HAP-1 (cell line): ENCODE measurements around the gene CCAR1.
"Not testable (repeated sequence)": the region's sequence is repeated elsewhere in the genome, so short reads cannot be mapped to it uniquely, and the experiment has no call there.

ENCODE experiments used
- DNase-seq, 2 experiments: peaks; one replicate each; pipeline ENCODE4 v3.0.0-alpha.2; 2016 to 2020; ENCODE audit warnings: low spot score in 2 of 2
- H3K27me3 ChIP-seq: fragments of 250-450 bp; sonication (Bioruptor Pico); 2 replicates; pipeline ENCODE4 v1.5.1; 2020; ENCODE audit warnings: low read depth, mild to moderate bottlenecking, moderate library complexity
- H3K36me3 ChIP-seq: fragments of 250-450 bp; sonication (Bioruptor Pico); replicated peaks from 2 replicates; pipeline ENCODE4 v1.5.1; 2020; ENCODE audit warnings: mild to moderate bottlenecking
- H3K4me1 ChIP-seq: fragments of 250-450 bp; sonication (Bioruptor Pico); 2 replicates; pipeline ENCODE4 v1.5.1; 2020; ENCODE audit warnings: mild to moderate bottlenecking
- H3K4me3 ChIP-seq: fragments of 250-450 bp; sonication (Bioruptor Pico); 2 replicates; pipeline ENCODE4 v1.5.1; 2020; ENCODE audit warnings: mild to moderate bottlenecking, moderate library complexity
- H3K9me3 ChIP-seq: fragments of 250-450 bp; sonication (Bioruptor Pico); 2 replicates; pipeline ENCODE4 v1.5.1; 2020; ENCODE audit warnings: mild to moderate bottlenecking, moderate library complexity
- in situ Hi-C: fragments of 300-500 bp; cut with MboI; formaldehyde crosslinking; loops from 3 replicates; pipeline ENCODE4 v1.14.3; 2020; ENCODE audit warnings: low sequenced_read_pairs, inconsistent platforms, mixed read lengths

Gene CCAR1

DNA sequence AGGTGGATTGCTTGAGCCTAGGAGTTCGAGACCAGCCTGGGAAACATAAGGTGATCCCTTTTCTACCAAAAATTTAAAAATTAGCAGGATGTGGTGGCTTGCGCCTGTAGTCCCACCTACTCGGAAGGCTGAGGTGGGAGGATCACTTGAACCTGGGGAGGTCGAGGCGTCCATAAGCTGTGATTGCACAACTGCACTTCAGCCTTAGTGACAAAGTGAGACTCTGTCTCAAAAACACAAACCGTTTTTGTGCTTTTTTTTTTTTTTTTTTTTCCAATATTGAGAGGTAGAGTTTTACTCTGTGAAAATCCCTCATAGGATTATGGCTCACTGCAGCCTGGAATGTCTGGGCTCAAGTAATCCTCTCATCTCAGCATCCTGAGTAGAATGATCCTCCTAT lies 14.1 kb downstream of the CCAR1 start:
- in situ Hi-C loops = no loop called here
- Histone ChIP-seq H3K9me3 (no peaks in the 10 kb centered on the region; the same call in 1 of the 2 replicates), H3K4me1 (peaks cover 4% of the 10 kb centered on the region), H3K36me3 (peaks cover 93% of the 10 kb centered on the region), H3K4me3 (no peak overlapping the region), H3K27me3 (no peaks in the 10 kb centered on the region)
- DNase-seq = no peak

GRCh38 chr10:68735739-68736138 lies 14.7 kb downstream of the CCAR1 start:
- H3K36me3 ChIP-seq = peaks cover 94% of the 10 kb centered on the region
- DNase-seq, H3K9me3 ChIP-seq, H3K4me1 ChIP-seq, H3K4me3 ChIP-seq, H3K27me3 ChIP-seq, in situ Hi-C loops: not testable (repeated sequence)

GRCh38 chr10:68740676-68741075 lies 19.6 kb downstream of the CCAR1 start:
- H3K9me3 ChIP-seq, H3K4me1 ChIP-seq, H3K4me3 ChIP-seq, H3K27me3 ChIP-seq, DNase-seq, in situ Hi-C loops: not testable (repeated sequence)
- H3K36me3 ChIP-seq = peaks cover 95% of the 10 kb centered on the region

DNA sequence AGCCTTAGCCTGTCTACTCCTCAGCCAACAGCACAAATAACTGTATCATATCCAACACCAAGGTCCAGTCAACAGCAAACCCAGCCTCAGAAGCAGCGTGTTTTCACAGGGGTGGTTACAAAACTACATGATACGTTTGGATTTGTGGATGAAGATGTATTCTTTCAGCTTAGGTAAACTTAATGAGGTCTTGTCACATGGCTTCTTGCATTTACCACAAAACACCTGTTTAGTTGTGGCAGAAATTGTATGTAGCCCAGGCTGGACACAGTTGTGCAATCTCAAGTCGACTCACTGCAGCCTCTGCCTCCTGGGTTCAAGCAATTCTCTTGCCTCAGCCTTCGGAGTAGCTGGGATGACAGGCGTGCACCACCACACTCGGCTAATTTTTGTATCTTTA lies 21.4 kb downstream of the CCAR1 start:
- DNase-seq = no peak
- no peaks in the 10 kb centered on the region for H3K9me3 ChIP-seq
- in situ Hi-C loops = no loop called here
- peaks cover 4% of the 10 kb centered on the region for H3K4me1 ChIP-seq
- no peak overlapping the region for H3K4me3 ChIP-seq
- H3K36me3 ChIP-seq = peaks cover 92% of the 10 kb centered on the region
- H3K27me3 ChIP-seq = no peaks in the 10 kb centered on the region

- in situ Hi-C loops = no loop called here
- peaks cover 95% of the 10 kb centered on the region for H3K36me3 ChIP-seq
Measured at GRCh38 chr10:68752711-68753350, 31.8 kb downstream of the CCAR1 start.

DNA sequence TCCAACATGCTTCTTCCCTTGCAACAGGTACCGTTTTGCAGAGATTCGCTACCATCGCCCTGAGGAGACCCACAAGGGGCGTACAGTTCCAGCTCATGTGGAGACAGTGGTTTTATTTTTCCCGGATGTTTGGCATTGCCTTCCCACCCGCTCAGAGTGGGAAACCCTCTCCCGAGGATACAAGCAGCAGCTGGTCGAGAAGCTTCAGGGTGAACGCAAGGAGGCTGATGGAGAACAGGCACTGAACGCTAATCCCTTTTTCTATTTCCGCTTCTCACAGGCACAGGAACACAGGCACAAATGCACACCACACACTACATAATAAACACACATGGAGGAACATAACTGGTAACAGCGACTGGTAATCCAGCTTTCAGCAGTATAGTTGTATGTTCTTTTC lies 35.2 kb downstream of the CCAR1 start:
- H3K4me1 ChIP-seq = no peaks in the 10 kb centered on the region
- no peaks in the 10 kb centered on the region for H3K27me3 ChIP-seq
- no peak overlapping the region for H3K4me3 ChIP-seq
- no peaks in the 10 kb centered on the region for H3K9me3 ChIP-seq
- DNase-seq = no peak
- in situ Hi-C loops = no loop called here
- peaks cover 93% of the 10 kb centered on the region for H3K36me3 ChIP-seq

More at GRCh38 chr10:68752711-68753350, 31.8 kb downstream of the CCAR1 start:
- Histone ChIP-seq H3K9me3 (no peaks in the 10 kb centered on the region), H3K4me1 (no peaks in the 10 kb centered on the region), H3K27me3 (no peaks in the 10 kb centered on the region), H3K4me3 (no peak overlapping the region)
- no peak for DNase-seq

GRCh38 chr10:68756766-68757165 lies 35.7 kb downstream of the CCAR1 start:
- Histone ChIP-seq H3K9me3 (no peaks in the 10 kb centered on the region), H3K36me3 (peaks cover 94% of the 10 kb centered on the region), H3K4me1 (no peaks in the 10 kb centered on the region), H3K27me3 (no peaks in the 10 kb centered on the region), H3K4me3 (no peak overlapping the region)
- DNase-seq = no peak
- in situ Hi-C loops = no loop called here

DNA sequence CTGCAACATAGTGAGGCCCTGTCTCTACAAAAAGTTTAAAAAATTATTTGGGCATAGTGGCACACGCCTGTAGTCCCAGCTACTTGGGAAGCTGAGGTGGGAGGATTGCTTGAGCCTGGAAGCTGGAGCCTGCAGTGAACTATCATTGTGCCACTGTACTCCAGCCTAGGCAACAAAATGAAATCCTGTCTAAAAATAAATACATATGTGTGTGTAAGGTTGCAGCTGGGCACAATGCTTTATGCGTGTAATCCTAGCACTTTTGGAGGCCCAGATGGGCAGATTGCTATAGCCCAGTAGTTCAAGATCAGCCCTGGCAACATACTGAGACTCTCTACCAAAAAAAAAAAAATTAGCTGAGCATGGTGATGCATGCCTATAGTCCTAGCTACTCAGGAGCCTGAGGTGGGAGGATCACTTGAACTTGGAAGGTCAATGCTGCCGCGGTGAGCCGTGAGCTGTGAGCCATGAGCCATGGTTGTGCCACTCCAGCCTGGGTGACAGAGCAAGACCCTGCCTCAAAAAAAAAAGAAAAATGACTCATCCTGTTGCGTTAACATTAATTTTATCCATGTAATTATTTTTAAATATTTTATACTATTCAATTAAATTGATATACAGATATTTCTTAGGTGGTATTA lies 38.3 kb downstream of the CCAR1 start:
- Histone ChIP-seq H3K9me3 (no peaks in the 10 kb centered on the region), H3K36me3 (peaks cover 90% of the 10 kb centered on the region), H3K4me1 (no peaks in the 10 kb centered on the region), H3K4me3 (no peak overlapping the region), H3K27me3 (no peaks in the 10 kb centered on the region)
- in situ Hi-C loops = no loop called here
- DNase-seq = no peak

DNA sequence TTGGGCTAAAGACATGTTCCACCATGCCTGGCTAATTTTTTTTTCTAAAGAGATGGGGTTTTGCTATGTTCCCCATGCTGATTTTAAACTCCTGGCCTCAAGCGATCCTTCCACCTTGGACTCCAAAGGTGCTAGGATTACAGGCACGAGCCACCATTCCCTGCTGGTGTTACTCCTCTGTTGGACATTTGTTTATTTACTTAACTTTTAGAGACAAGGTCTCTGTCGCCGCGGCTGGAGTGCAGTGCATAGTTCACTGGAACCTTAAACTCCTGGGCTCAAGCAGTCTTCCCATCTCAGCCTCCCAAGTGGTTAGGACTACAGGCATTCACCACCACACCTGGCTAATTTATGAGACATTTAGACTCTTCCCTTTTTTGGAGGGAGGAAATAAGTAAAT lies 38.9 kb downstream of the CCAR1 start:
- no peaks in the 10 kb centered on the region for H3K9me3 ChIP-seq
- H3K27me3 ChIP-seq = no peaks in the 10 kb centered on the region
- no peak overlapping the region for H3K4me3 ChIP-seq
- no peak for DNase-seq
- H3K36me3 ChIP-seq = peaks cover 89% of the 10 kb centered on the region
- H3K4me1 ChIP-seq = no peaks in the 10 kb centered on the region
- in situ Hi-C loops = loop anchor here (10.0 kb wide), 1 partner anchor 215 kb away; no protein-coding TSS in a partner anchor

DNA sequence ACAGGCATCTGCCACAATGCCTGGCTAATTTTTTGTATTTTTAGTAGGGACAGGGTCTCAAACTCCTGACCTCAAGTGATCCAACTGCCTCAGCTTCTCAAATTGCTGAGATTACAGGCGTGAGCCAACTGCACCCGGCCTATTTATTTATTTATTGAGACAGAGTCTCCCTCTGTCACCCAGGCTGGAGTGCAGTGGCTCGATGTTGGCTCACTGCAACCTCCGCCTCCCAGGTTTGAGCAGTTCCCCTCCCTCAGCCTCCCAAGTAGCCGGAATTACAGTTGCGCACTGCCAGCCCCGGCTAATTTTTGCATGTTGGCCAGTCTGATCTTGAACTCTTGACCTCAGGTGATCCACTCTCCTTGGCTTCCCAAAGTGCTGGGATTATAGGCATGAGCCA lies 46.4 kb downstream of the CCAR1 start:
- not testable (repeated sequence) for H3K27me3 ChIP-seq, H3K4me3 ChIP-seq, DNase-seq, H3K4me1 ChIP-seq, H3K9me3 ChIP-seq
- in situ Hi-C loops = loop anchor here (10.0 kb wide), 1 partner anchor 207 kb away; no protein-coding TSS in a partner anchor
- H3K36me3 ChIP-seq = peaks cover 90% of the 10 kb centered on the region

DNA sequence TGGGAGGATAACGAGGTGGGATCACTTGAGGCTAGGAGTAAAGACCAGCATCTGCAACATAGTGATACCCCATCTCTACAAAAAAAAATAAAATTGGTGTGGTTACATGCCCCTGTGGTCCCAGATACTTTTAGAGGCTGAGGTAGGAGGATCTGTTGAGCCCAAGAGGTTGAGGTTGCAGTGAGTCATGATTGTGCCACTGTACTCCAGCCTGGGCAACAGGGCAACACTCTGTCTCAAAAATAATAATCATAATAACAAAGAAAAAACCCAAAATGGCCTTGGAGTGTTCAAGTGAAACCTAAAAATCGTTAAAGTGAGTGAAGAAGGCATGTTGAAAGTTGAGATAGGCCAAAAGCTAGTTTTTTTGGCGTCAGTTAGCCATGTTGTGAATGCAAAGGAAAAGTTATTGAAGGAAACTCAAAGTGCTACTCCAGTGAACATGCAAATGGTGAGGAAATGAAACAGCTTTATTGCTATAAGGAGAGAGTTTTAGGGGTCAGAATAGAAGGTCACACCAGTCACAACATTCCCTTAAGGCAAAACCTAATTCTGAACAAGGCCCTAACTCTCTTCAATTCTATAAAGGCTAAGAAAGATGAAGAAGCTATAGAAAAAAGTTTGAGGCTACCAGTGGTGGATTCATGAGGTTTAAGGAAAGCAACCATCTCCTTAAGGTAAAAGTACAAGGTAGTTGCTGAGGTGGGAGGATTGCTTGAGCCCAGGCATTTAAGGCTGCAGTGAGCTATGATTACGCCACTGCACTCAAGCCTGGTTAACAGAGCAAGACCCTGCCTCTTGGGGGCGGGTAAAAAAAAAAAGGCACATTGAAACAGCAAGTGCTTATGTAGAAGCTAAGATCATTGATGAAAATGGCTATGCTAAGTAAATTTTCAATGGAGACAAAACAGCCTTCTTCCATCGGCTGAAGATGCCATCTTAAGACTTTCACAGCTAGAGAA lies 60.9 kb downstream of the CCAR1 start:
- peaks cover 80% of the 10 kb centered on the region for H3K36me3 ChIP-seq
- no peak for DNase-seq
- H3K9me3 ChIP-seq = no peaks in the 10 kb centered on the region
- no peaks in the 10 kb centered on the region for H3K4me1 ChIP-seq
- in situ Hi-C loops = no loop called here
- H3K4me3 ChIP-seq = no peak overlapping the region
- H3K27me3 ChIP-seq = no peaks in the 10 kb centered on the region

DNA sequence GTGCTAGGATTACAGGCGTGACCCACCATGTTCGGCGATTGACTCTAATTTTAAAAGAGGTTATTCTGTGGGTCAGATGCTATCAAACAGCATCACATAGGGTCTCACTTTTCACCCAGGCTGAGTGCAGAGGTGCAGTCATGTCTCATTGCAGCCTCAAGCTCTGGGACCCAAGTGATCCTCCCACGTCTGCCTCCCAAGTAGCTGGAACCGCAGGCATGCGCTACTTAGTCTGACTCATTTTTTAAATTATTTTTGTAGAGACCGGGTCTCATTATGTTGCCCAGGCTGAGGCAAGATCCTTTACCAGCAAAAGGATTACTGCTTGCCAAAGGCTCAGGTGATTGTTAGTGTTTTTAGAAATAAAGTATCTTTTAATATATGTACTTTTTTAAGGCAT lies 63.4 kb downstream of the CCAR1 start:
- H3K36me3 ChIP-seq = peaks cover 82% of the 10 kb centered on the region
- in situ Hi-C loops = no loop called here
- no peak overlapping the region for H3K4me3 ChIP-seq
- H3K27me3 ChIP-seq = no peaks in the 10 kb centered on the region
- no peak for DNase-seq
- H3K9me3 ChIP-seq = no peaks in the 10 kb centered on the region
- no peaks in the 10 kb centered on the region for H3K4me1 ChIP-seq

DNA sequence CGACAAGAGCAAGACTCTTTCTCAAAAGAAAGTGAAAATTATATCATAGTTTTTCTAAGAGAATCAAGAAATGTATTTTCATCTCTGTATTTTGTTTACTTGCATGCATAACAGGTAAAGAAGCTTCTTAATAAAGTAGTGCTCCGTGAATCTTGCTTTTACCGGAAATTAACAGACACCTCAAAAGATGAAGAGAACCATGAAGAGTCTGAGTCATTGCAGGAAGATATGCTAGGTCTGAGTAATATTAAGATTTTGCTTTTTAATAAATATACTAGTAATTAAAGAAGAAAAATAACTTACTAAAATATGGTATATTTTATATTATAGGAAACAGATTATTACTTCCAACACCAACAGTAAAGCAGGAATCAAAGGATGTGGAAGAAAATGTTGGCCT lies 66.8 kb downstream of the CCAR1 start:
- DNase-seq = no peak
- in situ Hi-C loops = no loop called here
- peaks cover 78% of the 10 kb centered on the region for H3K36me3 ChIP-seq
- H3K9me3 ChIP-seq = no peaks in the 10 kb centered on the region
- H3K4me3 ChIP-seq = no peak overlapping the region
- H3K27me3 ChIP-seq = no peaks in the 10 kb centered on the region
- no peaks in the 10 kb centered on the region for H3K4me1 ChIP-seq

DNA sequence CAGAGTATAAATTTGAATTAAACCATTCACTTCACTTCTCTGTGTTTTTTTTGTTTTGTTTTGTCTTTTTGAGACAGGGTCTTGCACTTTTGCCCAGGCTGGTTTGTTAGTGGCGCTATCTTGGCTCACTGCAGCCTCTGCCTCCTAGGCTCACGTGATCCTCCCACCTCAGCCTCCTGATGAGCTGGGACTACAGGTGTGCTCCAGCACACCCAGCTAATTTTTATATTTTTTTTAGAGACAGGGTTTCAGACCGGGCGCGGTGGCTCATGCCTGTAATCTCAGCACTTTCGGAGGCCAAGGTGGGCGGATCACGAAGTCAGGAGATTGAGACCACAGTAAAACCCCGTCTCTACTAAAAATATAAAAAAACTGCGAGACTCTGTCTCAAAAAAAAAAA lies 69.4 kb downstream of the CCAR1 start:
- no peaks in the 10 kb centered on the region for H3K27me3 ChIP-seq
- no peak overlapping the region for H3K4me3 ChIP-seq
- in situ Hi-C loops = no loop called here
- DNase-seq = no peak
- no peaks in the 10 kb centered on the region for H3K4me1 ChIP-seq
- peaks cover 73% of the 10 kb centered on the region for H3K36me3 ChIP-seq
- no peaks in the 10 kb centered on the region for H3K9me3 ChIP-seq
